ENCODE measurements around the gene KLHDC2. TPM values are rescaled to one million over a fixed set of nuclear protein-coding genes. Genes with fewer than 3 reads are reported as not detected.

The KLHDC2 gene
- total RNA-seq (2022; extraction: Qiagen RNA extraction), result 27.9 to 35.6 TPM (median 34.4 TPM) in 5 replicates

GRCh38 chr14:49767571-49768300 is at the start of gene KLHDC2:
Gene KLHDC2, plus strand, starts transcription at chr14:49768153. Its CDS starts 316 bp downstream, at chr14:49768469.

Other genes with a start within 250 kb of the KLHDC2 start
- gene RPS29, start 181.8 kb upstream of the KLHDC2 start, total RNA-seq (2022; extraction: Qiagen RNA extraction), result 4,010 to 5,038 TPM (median 4,429 TPM) in 5 replicates
- 45.4 to 49.8 TPM (median 47.0 TPM) in 5 replicates for gene LRR1, start 169.2 kb upstream of the KLHDC2 start, total RNA-seq (2022; extraction: Qiagen RNA extraction)
- gene RPL36AL, start 147.5 kb upstream of the KLHDC2 start, total RNA-seq (2022; extraction: Qiagen RNA extraction), result 416 to 456 TPM (median 441 TPM) in 5 replicates
- gene MGAT2, start 147.4 kb upstream of the KLHDC2 start, total RNA-seq (2022; extraction: Qiagen RNA extraction), result 46.4 to 52.5 TPM (median 49.6 TPM) in 5 replicates
- gene DNAAF2, start 132.9 kb upstream of the KLHDC2 start, total RNA-seq (2022; extraction: Qiagen RNA extraction), result 11.3 to 12.6 TPM (median 11.8 TPM) in 5 replicates
- 10.2 to 16.0 TPM (median 12.4 TPM) in 5 replicates for gene POLE2, start 79.9 kb upstream of the KLHDC2 start, total RNA-seq (2022; extraction: Qiagen RNA extraction)
- 0.24 to 0.51 TPM (median 0.36 TPM) in 5 replicates for gene KLHDC1, start 75.0 kb upstream of the KLHDC2 start, total RNA-seq (2022; extraction: Qiagen RNA extraction)
- 23.7 to 44.8 TPM (median 31.4 TPM) in 5 replicates for gene NEMF, start 84.6 kb downstream of the KLHDC2 start, total RNA-seq (2022; extraction: Qiagen RNA extraction)
- gene ARF6, start 124.9 kb downstream of the KLHDC2 start, total RNA-seq (2022; extraction: Qiagen RNA extraction), result 74.2 to 91.5 TPM (median 84.5 TPM) in 5 replicates